Omental fat pad (tissue), 4 donors: ENCODE data around the gene TRO. TPM values are rescaled to one million over a fixed set of nuclear protein-coding genes. Genes with fewer than 3 reads are reported as not detected.

Source experiments
- ATAC-seq: fragments of 150-250 bp; one replicate; pipeline ENCODE4 v1.9.1; 2016; ENCODE audit warnings: mild to moderate bottlenecking, moderate library complexity; ENCODE audit not compliant: low FRiP score
- DNase-seq: peaks from one replicate; pipeline ENCODE4 v3.0.0-alpha.2; 2019; ENCODE audit warnings: low spot score
- CTCF ChIP-seq, 3 donors: fragments of 450-650 bp; IDR thresholded peaks; one replicate each; pipeline ENCODE4 v1.5.1; 2016 to 2017; ENCODE audit warnings: antibody characterized with exemption in 3 of 3, mild to moderate bottlenecking in 3 of 3, moderate library complexity in 2 of 3
- total RNA-seq, 4 donors: library from RNA; depleted of rRNA; stranded (reverse); fragments of >200 nt; gene quantifications; one replicate each; pipeline ENCODE4 v1.1.0, GENCODE V29; 2016

TRO gene
- total RNA-seq, 4 donors from 2014 or later = 5.3 to 15.9 (median 6.8) TPM

- ATAC-seq (no peak), DNase-seq (no peak)
- no peak for TF ChIP-seq CTCF (IDR thresholded peaks at IDR 0.05)
Observed at GRCh38 chrX:54934890-54935289, 14.3 kb downstream of the TRO start.

GRCh38 chrX:54935306-54935705 is 14.7 kb downstream of the TRO start:
- TF ChIP-seq CTCF (IDR thresholded peaks at IDR 0.05) = no peak
- DNase-seq (no peak), ATAC-seq (no peak)

GRCh38 chrX:54937416-54937815 is 16.8 kb downstream of the TRO start:
- TF ChIP-seq CTCF (IDR thresholded peaks at IDR 0.05) = no peak
- ATAC-seq (no peak), DNase-seq (no peak)

- TF ChIP-seq CTCF (IDR thresholded peaks at IDR 0.05) = no peak
- DNase-seq (no peak), ATAC-seq (no peak)
Observed at GRCh38 chrX:54944816-54945215, 24.2 kb downstream of the TRO start.

GRCh38 chrX:54945224-54945623 is 24.6 kb downstream of the TRO start:
- no peak for TF ChIP-seq CTCF (IDR thresholded peaks at IDR 0.05)
- no peak for ATAC-seq
- DNase-seq = no peak

- ATAC-seq (no peak), DNase-seq (no peak)
- TF ChIP-seq CTCF (IDR thresholded peaks at IDR 0.05) = no peak
Observed at GRCh38 chrX:54950730-54951375, 30.2 kb downstream of the TRO start.

- no peak for ATAC-seq
- DNase-seq = no peak
- TF ChIP-seq CTCF (IDR thresholded peaks at IDR 0.05) = no peak
Observed at GRCh38 chrX:54961750-54962149, 41.1 kb downstream of the TRO start.
